Smooth muscle cell of bladder (primary cell): ENCODE measurements around the gene GCM1. TPM values are rescaled to one million over a fixed set of nuclear protein-coding genes. Genes with fewer than 3 reads are reported as not detected.

Experiments used
- total RNA-seq: library from RNA; depleted of rRNA; stranded (reverse); fragments of >200 nt; gene quantifications from 2 replicates; pipeline ENCODE4 v1.2.3, GENCODE V29; 2014

Gene GCM1, protein sequence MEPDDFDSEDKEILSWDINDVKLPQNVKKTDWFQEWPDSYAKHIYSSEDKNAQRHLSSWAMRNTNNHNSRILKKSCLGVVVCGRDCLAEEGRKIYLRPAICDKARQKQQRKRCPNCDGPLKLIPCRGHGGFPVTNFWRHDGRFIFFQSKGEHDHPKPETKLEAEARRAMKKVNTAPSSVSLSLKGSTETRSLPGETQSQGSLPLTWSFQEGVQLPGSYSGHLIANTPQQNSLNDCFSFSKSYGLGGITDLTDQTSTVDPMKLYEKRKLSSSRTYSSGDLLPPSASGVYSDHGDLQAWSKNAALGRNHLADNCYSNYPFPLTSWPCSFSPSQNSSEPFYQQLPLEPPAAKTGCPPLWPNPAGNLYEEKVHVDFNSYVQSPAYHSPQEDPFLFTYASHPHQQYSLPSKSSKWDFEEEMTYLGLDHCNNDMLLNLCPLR
- total RNA-seq, result not detected in 2 replicates

DNA sequence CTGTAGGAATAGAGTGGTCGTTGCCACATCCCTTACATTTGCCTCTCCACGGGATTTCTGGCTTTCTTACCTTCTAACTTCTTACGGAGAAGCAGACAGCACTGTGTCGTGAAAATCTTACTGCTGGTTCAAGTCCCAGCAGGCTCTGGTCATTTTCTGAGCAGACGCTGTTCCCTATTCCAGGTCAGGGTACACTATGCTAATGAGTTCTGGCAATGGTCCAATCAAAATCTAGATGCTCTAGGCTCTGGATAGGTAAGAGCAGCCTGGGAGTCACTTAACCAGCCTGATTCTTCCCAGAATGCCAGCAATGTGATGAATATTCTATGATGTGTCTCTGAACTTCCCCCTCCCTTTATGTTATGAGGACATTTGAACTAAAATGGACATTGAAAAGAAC lies at the start of gene GCM1:
Gene GCM1, minus strand, starts transcription at position 158 of the 400 bp plus-strand sequence. CDS start 3,209 bp downstream, outside the sequence.

Other genes starting within 250 kb of the GCM1 start
- gene GSTA3, start 239.1 kb downstream of the GCM1 start, total RNA-seq, result not detected in 2 replicates
- 32.0 and 37.3 TPM in 2 replicates for gene GSTA4, start 153.6 kb downstream of the GCM1 start, total RNA-seq
- 3.6 and 4.3 TPM in 2 replicates for gene CILK1, start 87.0 kb downstream of the GCM1 start, total RNA-seq
- 42.8 and 54.5 TPM in 2 replicates for gene FBXO9, start 83.4 kb downstream of the GCM1 start, total RNA-seq
- 84.2 and 98.6 TPM in 2 replicates for gene ELOVL5, start 200.1 kb upstream of the GCM1 start, total RNA-seq